GM21529 (cell line): ENCODE data around the gene C3orf20.

ENCODE experiments used
- ATAC-seq: cut with Tn5 transposase; IDR thresholded peaks from one replicate; pipeline ENCODE4 v1.9.1; 2021; ENCODE audit not compliant: unreplicated experiment

The C3orf20 gene

DNA sequence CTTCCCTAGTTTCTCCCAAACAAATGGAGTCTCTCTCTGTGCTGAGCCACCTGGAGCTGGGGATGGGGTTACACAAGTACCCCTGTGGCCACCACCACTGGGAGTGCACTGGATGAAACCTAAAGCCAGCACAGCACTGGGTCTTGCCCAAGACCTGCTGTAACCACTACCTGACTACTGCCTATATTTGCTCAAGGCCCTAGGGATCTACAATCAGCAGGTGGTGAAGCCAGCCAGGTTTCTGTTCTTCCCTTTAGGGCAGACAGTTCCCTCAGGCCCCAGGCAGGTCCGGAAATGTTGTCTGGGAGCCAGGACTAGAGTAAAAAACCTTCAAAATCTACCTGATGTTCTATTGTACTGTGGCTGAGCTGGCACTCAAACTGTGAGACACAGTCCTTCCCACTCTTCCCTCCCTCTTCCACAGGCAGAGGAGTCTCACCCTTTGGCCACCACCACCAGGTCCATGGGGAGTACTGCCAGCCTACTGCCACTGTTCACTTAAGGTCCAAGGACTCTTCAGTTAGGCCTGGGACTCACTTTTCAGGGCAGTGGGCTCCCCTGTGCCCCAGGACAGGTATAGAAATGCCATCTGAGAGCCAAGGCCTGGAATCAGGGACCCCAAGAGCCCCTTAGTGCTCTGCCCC lies 23.8 kb downstream of the C3orf20 start:
- peak; percentile 70 for ATAC-seq

DNA sequence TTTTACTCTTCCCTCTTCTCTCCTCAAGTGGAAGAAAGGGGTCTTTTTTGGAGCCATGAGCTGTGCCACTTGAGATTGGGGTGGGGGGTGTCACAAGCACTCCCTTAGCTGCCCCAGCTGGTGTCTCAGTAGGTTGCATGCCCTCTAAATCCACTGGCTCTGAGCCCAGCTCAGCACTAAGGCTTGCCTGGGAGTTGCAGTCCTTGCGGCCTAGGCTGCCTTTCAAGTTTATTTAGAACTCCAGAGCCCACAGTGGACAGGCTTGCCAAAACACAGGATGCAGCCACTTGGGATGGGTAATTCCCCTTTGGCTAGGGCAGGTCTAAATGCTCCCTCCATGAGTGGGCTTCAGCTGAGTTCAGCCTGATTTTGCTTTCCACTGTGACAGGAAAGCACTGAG lies 24.7 kb downstream of the C3orf20 start:
- no peak for ATAC-seq

DNA sequence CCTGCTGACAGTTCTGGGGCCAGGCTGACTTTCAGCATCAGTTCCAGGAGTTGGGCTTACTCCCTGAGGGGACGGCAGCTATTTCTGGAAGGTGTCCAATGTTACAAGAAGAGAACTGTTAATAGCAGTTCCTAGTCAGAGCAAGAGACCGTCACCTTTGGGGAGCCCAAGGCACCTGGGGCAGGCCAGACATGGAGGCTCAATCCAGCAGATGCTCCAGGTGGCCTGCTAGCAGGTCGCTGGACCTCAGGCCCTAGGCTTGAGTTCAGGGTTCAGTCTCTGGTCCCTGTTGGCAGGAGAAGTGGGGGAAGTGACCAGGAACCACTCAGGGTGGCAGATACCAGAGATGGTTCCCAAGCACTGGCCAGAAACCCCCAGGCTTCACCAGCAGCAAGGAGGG lies 25.9 kb downstream of the C3orf20 start:
- ATAC-seq = no peak

DNA sequence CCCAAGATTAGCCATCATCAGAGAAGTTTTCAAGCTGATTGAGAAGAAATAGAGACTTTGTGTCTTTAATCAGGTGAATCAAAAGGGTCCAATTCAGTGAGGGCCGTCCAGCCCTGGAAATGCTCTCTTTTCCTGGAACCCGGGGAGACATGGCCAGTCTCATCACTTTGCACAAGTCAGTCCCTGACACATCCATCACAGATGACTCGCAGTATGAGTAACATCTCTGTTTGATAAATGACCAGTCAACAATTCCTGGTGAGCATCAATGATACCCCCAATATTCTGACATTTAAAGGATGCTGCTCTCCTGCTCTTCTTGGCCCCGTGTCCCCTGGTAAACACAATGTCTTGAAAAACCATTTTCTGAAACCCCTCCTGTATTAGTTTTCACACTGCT lies 26.7 kb downstream of the C3orf20 start:
- no peak for ATAC-seq

DNA sequence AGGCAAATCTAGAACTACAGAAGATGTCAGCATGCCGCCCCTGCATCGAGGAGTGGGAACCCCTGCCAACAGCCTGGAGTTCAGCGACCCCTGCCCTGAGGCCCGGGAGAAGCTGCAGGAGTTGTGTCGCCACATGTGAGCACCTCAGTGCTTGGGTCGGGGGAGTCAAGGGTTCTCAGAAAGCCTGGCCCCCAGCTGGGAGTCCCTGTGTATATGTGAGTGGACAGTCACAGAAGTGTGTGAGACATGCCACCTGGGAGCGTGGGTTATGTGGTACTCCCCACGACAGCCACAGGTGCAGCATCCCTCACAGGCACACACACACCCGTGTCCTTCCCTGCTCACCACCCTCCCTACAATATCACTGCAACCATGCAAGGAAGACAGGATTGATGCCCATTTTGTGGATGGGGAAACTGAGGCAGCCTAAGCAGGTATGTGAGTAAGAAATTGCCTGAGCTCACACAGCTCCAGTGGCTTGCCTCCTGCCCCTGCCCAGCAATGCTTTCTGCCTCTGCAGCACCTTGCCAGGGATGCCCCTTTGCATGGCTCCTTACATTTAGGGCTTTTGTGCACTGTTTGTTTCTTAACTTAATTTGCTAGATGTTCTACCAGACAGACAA lies 28.3 kb downstream of the C3orf20 start:
- ATAC-seq = no peak

DNA sequence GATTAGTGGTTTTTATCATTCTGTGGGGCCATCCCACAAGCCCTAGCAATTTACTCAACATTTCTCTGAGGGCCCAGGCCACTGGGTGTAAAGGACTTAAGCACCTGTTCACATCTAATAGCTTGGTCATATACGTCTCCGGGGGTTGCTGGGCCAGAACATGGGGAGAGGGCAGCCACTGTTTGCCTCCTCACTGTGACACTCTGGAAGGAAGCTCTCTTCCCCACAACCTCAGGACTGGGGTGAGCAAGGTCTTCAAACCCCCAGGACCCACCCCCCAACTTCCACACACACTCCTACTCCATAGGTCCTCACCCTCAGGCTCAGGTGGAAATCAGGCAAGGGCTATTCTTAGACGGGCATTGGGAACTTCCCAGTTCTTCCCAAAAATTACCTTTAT lies 28.9 kb downstream of the C3orf20 start:
- no peak for ATAC-seq

DNA sequence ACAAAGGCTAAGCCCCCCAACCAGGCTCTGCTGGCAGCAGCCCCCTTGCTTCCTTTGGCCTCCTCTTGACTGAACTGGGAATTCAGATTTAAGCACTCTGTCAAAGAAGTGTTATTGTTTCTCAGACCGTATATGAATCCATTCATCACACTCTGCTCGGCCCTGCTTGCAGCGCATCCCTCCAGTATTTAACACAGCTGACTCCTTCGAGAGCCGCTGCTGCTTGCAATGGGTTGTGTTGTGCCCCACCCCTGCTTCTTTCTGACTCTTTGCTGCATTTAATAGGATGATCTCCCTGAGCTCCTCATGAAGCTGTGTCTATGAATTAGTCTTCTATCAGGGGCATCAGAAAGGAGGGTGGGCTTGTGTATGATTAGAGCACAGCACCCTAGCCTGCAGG lies 31.2 kb downstream of the C3orf20 start:
- no peak for ATAC-seq

DNA sequence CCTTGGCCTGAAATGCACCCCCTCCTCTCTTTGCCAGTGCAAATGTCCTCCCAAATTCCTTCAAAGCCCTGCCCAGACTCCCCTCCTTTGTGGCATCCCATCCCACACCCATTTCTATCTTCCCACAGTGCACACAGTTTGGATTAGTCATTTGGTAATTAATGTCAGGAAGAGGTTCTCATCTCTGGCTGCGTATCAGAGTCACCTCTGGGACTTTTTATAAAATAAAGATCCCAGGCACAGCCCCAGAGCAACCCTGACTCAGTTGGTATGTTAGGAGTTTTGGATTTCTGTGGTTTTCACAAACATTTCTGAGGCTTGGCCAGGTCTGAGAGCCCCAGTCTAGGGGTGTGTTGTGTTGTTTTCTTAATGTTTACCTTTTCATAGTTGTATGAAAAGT lies 41.6 kb downstream of the C3orf20 start:
- no peak for ATAC-seq

DNA sequence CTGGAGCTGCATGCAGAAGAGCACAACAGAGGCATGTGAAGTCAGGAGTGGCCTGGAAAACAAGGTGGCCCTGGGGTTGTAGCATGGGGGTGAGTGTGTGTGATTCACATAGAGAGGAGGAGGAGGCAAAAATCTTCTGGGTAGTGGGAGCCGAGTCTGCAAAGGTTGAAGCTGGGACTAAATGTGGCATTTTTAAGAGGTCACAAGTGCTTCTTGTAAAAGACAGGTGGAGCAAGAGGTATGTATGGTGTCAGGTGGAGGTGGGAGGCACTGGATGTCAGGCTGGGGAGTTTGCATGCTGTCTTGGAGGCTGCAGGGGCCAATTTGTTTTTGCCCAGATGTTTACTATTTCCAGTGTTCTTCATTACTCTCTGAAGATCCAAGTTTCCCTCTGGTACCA lies 42.4 kb downstream of the C3orf20 start:
- ATAC-seq = no peak

DNA sequence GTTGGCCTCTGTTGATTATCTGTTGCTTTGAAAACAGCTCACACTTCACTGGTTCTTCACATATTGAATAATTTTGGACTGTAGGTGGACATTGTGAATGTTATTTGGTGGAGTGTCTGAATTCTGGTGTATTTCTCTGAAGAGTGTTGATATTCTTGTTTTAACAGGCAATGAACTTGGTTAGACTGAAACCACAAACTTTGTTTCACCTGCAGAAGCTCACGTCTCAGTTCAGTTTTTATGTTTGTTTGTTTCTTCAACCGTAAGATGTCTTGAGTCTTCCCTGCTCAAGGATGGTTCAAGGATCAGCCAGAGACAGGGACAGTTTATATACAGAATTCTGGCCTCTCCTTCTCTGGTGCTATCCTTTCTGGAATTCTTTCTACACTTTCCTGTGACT lies 43.6 kb downstream of the C3orf20 start:
- peak; percentile 66 for ATAC-seq

DNA sequence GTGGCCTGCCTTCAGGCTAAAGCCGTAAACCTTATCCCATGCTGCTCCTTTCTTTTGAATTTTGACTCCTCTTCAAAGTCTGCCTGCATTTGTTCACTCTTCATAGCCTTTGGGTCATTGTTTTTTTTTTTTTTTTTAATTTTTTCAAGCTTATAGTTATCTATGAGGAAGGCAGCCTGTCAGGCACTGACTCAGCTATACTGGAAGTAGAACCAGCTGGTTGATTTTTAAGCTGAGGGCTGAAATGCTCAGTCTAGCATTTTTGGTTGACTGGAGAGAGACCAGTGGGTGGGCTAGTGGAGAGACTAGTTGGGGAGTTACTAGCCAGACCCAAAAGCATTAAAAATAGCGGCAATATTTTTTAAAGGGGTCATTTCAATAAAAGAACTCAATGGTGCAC lies 44.1 kb downstream of the C3orf20 start:
- peak; percentile 18 for ATAC-seq

DNA sequence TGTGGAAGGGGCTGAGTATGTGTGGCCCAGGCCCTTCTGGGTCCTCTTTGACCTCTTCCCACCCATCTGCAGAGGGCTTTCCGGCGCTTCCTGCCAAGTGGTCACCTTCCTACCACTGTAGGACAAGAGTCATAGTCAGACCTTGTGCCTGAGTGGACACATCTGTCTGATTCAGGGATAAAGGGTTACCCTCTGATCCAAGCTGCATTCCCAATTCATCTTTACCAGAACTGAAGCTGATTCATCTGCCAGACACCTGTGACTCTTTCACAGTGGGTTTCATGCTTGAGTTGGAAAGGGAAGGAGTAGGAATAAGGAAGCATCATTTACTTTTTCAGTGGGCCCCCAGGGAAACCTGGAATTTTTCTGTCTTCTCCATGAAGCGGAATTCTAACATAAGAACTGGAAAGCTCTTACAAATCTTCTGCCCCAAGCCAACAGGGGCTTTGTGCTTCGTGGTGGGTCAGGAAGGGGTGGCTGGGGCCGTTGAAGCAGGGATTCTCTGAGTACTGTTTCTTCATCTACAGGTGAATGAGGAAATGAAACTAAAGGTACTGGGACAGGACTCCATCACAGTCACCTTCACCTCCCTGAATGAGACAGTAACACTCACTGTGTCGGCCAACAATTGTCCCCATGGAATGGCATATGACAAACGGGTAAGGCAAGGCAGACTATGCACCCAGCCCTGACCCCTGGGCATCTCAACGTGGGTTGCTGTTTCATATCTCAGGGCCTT lies 46.4 kb downstream of the C3orf20 start:
- no peak for ATAC-seq

DNA sequence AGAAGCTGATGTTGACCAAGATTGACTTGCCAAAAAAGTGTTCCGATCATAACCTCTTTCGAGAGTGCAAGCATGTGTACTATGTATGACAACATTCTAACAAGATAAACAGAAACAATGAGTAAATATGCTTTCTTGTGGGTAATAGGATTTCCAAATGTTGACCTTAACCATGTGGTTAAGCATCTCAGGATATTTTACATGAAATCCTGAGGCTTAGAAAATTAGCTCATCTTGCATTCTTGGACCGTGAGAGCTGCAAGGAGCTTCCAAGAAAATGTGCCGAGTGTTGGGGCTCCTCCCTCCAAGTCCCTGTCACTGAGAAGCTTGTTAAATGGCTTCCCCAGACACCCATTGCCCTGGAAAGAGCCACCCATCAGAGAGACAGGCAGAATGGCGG lies 50.1 kb downstream of the C3orf20 start:
- no peak for ATAC-seq

DNA sequence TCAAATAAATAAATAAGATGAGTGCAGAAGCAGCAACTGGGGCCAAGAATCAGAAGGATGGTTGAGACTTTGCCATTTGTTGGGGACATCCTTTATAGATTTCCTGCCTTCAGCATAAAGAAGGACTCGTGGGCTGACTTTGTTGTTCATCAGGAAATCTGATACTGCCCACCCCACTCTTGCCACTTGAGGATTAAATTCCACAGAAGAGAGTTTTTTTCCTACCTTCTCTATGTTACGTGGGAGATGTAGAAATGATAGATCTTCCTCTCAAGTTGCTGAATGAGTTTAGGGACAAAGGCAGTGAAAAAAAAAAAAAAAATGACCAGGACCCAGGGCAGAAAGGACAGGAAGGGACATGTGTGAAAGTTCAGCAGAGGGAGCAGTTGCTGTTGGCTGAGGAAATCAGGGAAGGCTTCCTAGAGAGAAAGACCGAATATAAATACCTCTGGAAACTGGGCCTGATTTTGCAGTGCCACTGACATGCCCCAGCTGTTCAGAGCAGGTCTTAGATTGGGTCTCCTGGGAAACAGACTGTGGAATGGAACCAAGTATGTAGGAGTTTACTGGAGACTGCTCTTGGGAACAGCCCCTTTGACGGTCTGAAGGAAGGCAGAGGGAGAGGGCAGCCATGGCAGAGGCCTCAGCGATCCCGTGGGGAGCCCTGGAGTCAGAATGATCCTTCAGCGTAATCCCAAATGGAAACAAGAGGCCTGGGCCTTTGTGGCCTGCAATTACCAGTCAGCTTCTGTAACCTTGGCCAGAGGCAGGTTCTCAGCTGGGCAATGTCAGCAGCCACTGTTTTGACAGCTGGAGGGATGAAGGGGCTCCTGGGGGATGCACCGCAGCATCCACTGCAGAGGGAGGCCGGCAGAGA lies 50.9 kb downstream of the C3orf20 start:
- ATAC-seq = no peak

DNA sequence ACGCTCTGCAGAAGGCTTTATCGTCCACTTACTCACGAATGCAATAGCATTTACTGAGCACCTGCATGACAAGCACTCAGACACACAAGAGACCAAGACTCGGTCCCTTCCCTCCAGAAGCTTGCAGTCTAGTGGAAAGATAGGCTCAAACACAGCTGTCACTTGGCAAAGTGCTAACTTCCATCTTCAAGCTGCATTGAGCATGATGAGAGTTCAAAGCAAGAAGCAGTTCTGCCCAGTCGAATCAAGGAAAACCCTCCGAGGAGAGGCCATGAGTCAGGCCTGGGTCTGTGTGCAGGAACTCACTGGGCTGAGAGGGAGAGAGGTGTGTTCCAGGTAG lies 51.5 kb downstream of the C3orf20 start:
- no peak for ATAC-seq

DNA sequence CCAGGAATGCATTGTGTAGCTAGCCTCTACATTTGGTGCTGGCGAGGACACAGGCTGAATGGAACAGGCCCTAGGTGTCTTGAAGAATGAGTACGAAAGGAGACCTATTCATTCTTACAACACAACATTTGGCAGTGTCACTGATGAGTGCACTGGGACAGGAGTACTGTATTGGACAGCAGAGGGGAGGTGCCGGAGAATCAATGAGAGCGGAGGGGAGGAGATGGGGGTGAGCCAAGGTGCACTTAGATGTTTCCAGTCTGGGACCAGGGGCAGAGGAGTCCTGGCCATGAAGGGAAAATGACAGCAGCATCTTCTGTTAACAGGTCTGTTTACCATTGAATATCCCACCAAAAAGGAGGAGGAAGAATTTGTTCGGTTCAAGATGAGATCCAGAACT lies 53.2 kb downstream of the C3orf20 start:
- ATAC-seq = no peak

DNA sequence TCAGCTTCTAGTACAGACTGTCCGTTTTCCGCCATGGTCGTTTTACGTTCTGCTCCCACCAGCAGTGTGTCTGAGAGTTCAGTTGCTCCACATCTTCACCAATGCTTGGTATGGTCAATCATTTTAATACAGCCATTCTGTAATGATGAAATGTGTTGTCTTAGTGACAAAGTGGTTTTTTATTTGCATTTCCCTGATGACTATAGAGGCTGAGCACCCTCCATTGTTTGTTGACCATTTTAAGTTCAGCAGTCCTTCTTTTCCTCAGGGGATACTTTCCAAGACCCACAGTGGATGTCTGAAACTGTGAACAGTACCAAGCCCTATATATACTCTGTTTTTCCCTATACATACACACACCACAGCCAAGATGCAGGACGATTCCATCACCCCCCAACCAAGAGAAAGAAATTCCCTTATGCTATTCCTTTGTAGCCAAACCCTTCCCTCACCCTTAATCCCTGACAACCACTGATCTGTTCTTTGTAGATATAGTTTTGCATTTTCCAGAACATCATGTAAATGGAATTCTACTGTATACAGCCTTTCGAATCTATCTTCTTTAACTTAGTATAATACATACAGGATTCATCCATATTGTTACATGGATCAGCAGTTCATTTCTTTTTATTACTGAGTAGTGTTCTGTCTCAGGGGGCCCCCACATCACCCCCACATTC lies 55.9 kb downstream of the C3orf20 start:
- no peak for ATAC-seq

DNA sequence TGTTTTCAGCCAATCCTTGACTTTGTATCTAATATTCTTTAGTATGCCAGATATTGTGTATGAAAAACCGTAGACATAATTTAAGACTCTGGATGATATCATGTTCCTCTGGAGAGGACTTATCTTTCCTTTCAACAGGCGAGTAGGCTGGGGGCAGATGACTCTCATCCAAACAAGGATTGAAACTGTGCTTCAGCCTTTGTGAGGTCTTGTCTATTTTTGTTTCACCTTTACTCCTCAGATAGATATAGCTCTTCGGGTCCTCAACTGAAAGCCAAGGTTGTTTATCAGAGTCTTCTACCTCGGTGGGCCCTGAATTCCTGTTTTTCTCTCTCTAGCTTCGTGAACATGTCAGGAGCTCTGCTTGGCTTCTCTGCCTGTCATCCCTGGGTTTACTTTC lies 66.0 kb downstream of the C3orf20 start:
- ATAC-seq = no peak

DNA sequence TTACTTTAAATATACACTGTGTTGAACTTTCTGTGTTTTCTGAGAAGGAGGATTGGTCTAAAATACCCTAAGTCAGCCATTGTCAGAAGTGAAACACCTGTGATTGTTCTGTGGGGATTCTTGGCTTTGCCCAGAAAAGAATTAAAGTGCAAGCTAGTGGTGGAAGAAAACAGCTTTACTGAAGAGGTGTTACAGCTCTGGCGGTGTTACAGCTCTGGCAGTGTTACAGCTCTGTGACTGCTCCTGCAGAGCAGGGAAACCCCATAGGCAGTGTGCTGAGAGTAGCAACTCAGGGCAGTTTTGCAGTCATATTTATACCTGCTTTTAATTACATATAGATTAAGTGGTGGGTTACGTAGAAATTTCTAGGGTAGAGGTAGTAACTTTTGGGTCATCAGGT lies 66.6 kb downstream of the C3orf20 start:
- ATAC-seq = no peak

DNA sequence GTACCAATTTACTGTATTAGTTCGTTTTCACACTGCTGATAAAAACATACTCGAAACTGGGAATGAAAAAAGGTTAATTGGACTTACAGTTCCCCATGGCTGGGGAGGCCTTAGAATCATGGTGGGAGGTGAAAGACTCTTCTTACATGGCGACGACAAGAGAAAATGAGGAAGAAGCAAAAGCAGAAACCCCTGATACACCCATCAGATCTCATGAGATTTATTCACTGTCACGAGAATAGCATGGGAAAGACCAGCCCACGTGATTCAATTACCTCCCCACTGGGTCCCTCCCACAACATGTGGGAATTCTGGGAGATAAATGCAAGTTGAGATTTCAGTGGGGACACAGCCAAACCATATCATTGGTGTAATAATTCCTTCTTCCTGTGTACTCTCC lies 69.6 kb downstream of the C3orf20 start:
- ATAC-seq = no peak

DNA sequence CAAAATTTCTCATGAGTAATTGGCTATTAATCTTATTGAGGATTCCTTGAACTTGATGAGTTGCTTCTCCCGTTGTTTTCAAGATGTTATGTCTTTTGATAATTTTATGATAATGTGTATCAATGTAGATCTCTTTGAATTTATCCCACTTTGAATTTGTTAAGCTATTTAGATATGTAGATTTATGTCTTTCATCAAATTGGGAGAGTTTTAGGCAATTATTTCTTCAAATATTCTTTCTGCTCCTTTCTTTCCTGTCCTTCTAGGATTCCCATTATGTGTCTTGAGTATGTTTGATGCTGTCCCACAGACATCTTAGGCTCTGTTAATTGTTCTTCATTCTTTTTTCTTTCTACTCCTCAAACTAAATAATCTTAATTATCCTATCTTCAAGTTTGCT lies 75.7 kb downstream of the C3orf20 start:
- no peak for ATAC-seq
